Urinary bladder (tissue), 4 donors: Measurements from ENCODE around the gene UGT1A9. TPM values are rescaled to one million over a fixed set of nuclear protein-coding genes. Genes with fewer than 3 reads are reported as not detected.

Source experiments
- DNase-seq: peaks from one replicate; pipeline ENCODE4 v3.0.0-alpha.2; 2015; ENCODE audit errors: extremely low spot score
- H3K27ac ChIP-seq: one replicate; pipeline ENCODE4 v1.5.1; 2013; ENCODE audit warnings: low read depth, mild to moderate bottlenecking, moderate library complexity
- H3K36me3 ChIP-seq: one replicate; pipeline ENCODE4 v1.6.1; 2013; ENCODE audit warnings: mild to moderate bottlenecking, moderate library complexity; ENCODE audit not compliant: insufficient read depth
- H3K4me1 ChIP-seq: one replicate; pipeline ENCODE4 v1.6.1; 2013; ENCODE audit warnings: mild to moderate bottlenecking, moderate library complexity; ENCODE audit not compliant: insufficient read depth
- H3K4me3 ChIP-seq: one replicate; pipeline ENCODE4 v1.5.1; 2013; ENCODE audit warnings: low read depth, low read length
- WGBS: extraction: QIAGEN DNeasy Blood & Tissue Kit; methylation state at CpG from one replicate; pipeline ENCODE4 v1.1.7; 2013; 5-methylcytosine and 5-hydroxymethylcytosine counted together
- polyA plus RNA-seq: library from polyadenylated mRNA; stranded (reverse); fragments of 200-250 nt; gene quantifications from one replicate; pipeline ENCODE4 v1.2.3, GENCODE V29; 2013
- total RNA-seq: library from RNA; depleted of rRNA; stranded (reverse); fragments of >200 nt; gene quantifications from one replicate; pipeline ENCODE4 v1.2.3, GENCODE V29; 2014
- donor health status: healthy with polysubstance abuse.
- donor health status: healthy.

Gene UGT1A9
- total and polyA plus RNA-seq, 2 donors: 0.16 TPM; not detected in 1

- Histone ChIP-seq H3K4me3 (no peak overlapping the region), H3K4me1 (no peaks in the 10 kb centered on the region), H3K27ac (no peak overlapping the region), H3K36me3 (no peaks in the 10 kb centered on the region)
- no peak for DNase-seq
- WGBS: 80% methylated on average over 10 of the region's 10 CpGs
Observed at GRCh38 chr2:233807966-233808935, 136.6 kb downstream of the UGT1A9 start.

- H3K4me3 ChIP-seq: no peak overlapping the region
- no peak overlapping the region for H3K27ac ChIP-seq
- DNase-seq: no peak
- WGBS: 89% methylated on average over 6 of the region's 6 CpGs
- no peaks in the 10 kb centered on the region for H3K4me1 ChIP-seq
- H3K36me3 ChIP-seq: no peaks in the 10 kb centered on the region
Observed at GRCh38 chr2:233810385-233810784, 138.7 kb downstream of the UGT1A9 start.

- Histone ChIP-seq H3K4me1 (no peaks in the 10 kb centered on the region), H3K4me3 (no peak overlapping the region), H3K27ac (no peak overlapping the region), H3K36me3 (no peaks in the 10 kb centered on the region)
- no peak for DNase-seq
- WGBS: 67% methylated on average over 4 of the region's 4 CpGs
Observed at GRCh38 chr2:233811087-233811486, 139.4 kb downstream of the UGT1A9 start.

GRCh38 chr2:233811732-233812131 lies 140.0 kb downstream of the UGT1A9 start:
- no peak overlapping the region for H3K27ac ChIP-seq
- WGBS: 86% methylated on average over 8 of the region's 8 CpGs
- no peaks in the 10 kb centered on the region for H3K4me1 ChIP-seq
- no peak overlapping the region for H3K4me3 ChIP-seq
- H3K36me3 ChIP-seq: no peaks in the 10 kb centered on the region
- DNase-seq: no peak

GRCh38 chr2:233813236-233814055 lies 141.7 kb downstream of the UGT1A9 start:
- DNase-seq: no peak
- WGBS: 67% methylated on average over 3 of the region's 3 CpGs

GRCh38 chr2:233814056-233814835 lies 142.5 kb downstream of the UGT1A9 start:
- no peaks in the 10 kb centered on the region for H3K4me1 ChIP-seq
- no peak overlapping the region for H3K27ac ChIP-seq
- DNase-seq: no peak
- no peak overlapping the region for H3K4me3 ChIP-seq
- WGBS: 64% methylated on average over 2 of the region's 2 CpGs
- H3K36me3 ChIP-seq: no peaks in the 10 kb centered on the region

More at GRCh38 chr2:233813236-233814055, 141.7 kb downstream of the UGT1A9 start:
- no peak overlapping the region for H3K27ac ChIP-seq
- H3K4me3 ChIP-seq: no peak overlapping the region
- H3K4me1 ChIP-seq: no peaks in the 10 kb centered on the region
- H3K36me3 ChIP-seq: no peaks in the 10 kb centered on the region

- 78% methylated on average over 6 of the region's 6 CpGs for WGBS
- H3K4me3 ChIP-seq: no peak overlapping the region
- no peak for DNase-seq
- H3K27ac ChIP-seq: no peak overlapping the region
- no peaks in the 10 kb centered on the region for H3K4me1 ChIP-seq
- no peaks in the 10 kb centered on the region for H3K36me3 ChIP-seq
Observed at GRCh38 chr2:233815861-233816260, 144.2 kb downstream of the UGT1A9 start.

- WGBS: 48% methylated on average over 2 of the region's 2 CpGs
- H3K4me1 ChIP-seq: no peaks in the 10 kb centered on the region
- H3K4me3 ChIP-seq: no peak overlapping the region
- no peak overlapping the region for H3K27ac ChIP-seq
- DNase-seq: no peak
- no peaks in the 10 kb centered on the region for H3K36me3 ChIP-seq
Observed at GRCh38 chr2:233816334-233816733, 144.6 kb downstream of the UGT1A9 start.

GRCh38 chr2:233816771-233817170 lies 145.1 kb downstream of the UGT1A9 start:
- H3K4me3 ChIP-seq: no peak overlapping the region
- no peaks in the 10 kb centered on the region for H3K36me3 ChIP-seq
- no peak overlapping the region for H3K27ac ChIP-seq
- H3K4me1 ChIP-seq: no peaks in the 10 kb centered on the region
- 76% methylated on average over 4 of the region's 4 CpGs for WGBS
- DNase-seq: no peak

- H3K27ac ChIP-seq: no peak overlapping the region
- H3K36me3 ChIP-seq: no peaks in the 10 kb centered on the region
- no peaks in the 10 kb centered on the region for H3K4me1 ChIP-seq
- no peak overlapping the region for H3K4me3 ChIP-seq
- WGBS: 72% methylated on average over 3 of the region's 3 CpGs
- DNase-seq: no peak
Observed at GRCh38 chr2:233817361-233817911, 145.7 kb downstream of the UGT1A9 start.

- H3K4me1 ChIP-seq: no peaks in the 10 kb centered on the region
- H3K4me3 ChIP-seq: no peak overlapping the region
- 93% methylated on average over 11 of the region's 11 CpGs for WGBS
- no peaks in the 10 kb centered on the region for H3K36me3 ChIP-seq
- H3K27ac ChIP-seq: no peak overlapping the region
- no peak for DNase-seq
Observed at GRCh38 chr2:233817995-233818638, 146.4 kb downstream of the UGT1A9 start.

- DNase-seq: no peak
- Histone ChIP-seq H3K36me3 (no peaks in the 10 kb centered on the region), H3K4me3 (no peak overlapping the region), H3K27ac (no peak overlapping the region), H3K4me1 (no peaks in the 10 kb centered on the region)
- whole genome bisulfite sequencing: 85% methylated on average over 17 of the region's 17 CpGs
Observed at GRCh38 chr2:233818639-233819621, 147.2 kb downstream of the UGT1A9 start.
